CD4-positive, alpha-beta T cell (primary cell): ENCODE data around the gene KRT74. TPM values are rescaled to one million over a fixed set of nuclear protein-coding genes. Genes with fewer than 3 reads are reported as not detected.

Experiments used
- ATAC-seq: fragments of 200-7000 bp; cut with Tn5 transposase; one replicate; pipeline ENCODE4 v1.10.0; 2022; ENCODE audit warnings: mild to moderate bottlenecking; ENCODE audit not compliant: poor library complexity
- CTCF ChIA-PET: fragments of 350-600 bp; sonication (Branson Sonifier 250); formaldehyde crosslinking; loops from one replicate; lab custom pipeline; 2021; ENCODE audit warnings: antibody characterized with exemption, inconsistent platforms; lab: Charles Lee
- POLR2A ChIA-PET: fragments of 350-600 bp; sonication (Branson Sonifier 250); formaldehyde crosslinking; loops from one replicate; lab custom pipeline; 2021; ENCODE audit warnings: antibody characterized with exemption, inconsistent platforms; lab: Charles Lee
- DNase-seq, 14 experiments: peaks; one replicate each; pipeline ENCODE4 v3.0.0-alpha.2; 2013 to 2020; ENCODE audit warnings: mixed read lengths in 2 of 14
- H3K27ac ChIP-seq, 2 donors: one replicate each; pipeline versions ENCODE4 v1.5.1 to v1.7.0; 2013; ENCODE audit warnings: low read length in 2 of 2, low read depth in 1 of 2, mild to moderate bottlenecking in 1 of 2
- H3K27me3 ChIP-seq, 2 experiments: 1 replicate in 1 of 2; 2 replicates in 1 of 2; pipeline versions ENCODE4 v1.6.1 to v1.7.0; 2013; ENCODE audit warnings: low read length in 2 of 2, control low read depth in 1 of 2, mild to moderate bottlenecking in 1 of 2, moderate library complexity in 1 of 2; ENCODE audit not compliant: insufficient read depth in 2 of 2, control insufficient read depth in 1 of 2
- H3K36me3 ChIP-seq: one replicate; pipeline ENCODE4 v1.6.1; 2013; ENCODE audit warnings: low read length, control low read depth; ENCODE audit not compliant: insufficient read depth
- H3K4me1 ChIP-seq: one replicate; pipeline ENCODE4 v1.6.1; 2013; ENCODE audit warnings: low read length, control low read depth; ENCODE audit not compliant: insufficient read depth
- H3K4me3 ChIP-seq: one replicate; pipeline ENCODE4 v1.5.1; 2013; ENCODE audit warnings: mild to moderate bottlenecking, low read length, moderate library complexity
- H3K9me3 ChIP-seq, 2 experiments: 1 replicate in 1 of 2; 2 replicates in 1 of 2; pipeline versions ENCODE4 v1.6.1 to v1.7.0; 2013; ENCODE audit warnings: low read length in 2 of 2, mild to moderate bottlenecking in 2 of 2, control low read depth in 1 of 2, moderate library complexity in 1 of 2; ENCODE audit not compliant: control insufficient read depth in 1 of 2, insufficient read depth in 1 of 2
- H3K27ac Mint-ChIP-seq: one replicate; pipeline ENCODE4 v1.8.0; 2020; ENCODE audit warnings: mixed read lengths
- H3K27me3 Mint-ChIP-seq: one replicate; pipeline ENCODE4 v1.8.0; 2021; ENCODE audit warnings: mixed read lengths
- H3K36me3 Mint-ChIP-seq: one replicate; pipeline ENCODE4 v1.8.0; 2021; ENCODE audit warnings: low read depth, mixed read lengths
- H3K4me1 Mint-ChIP-seq: one replicate; pipeline ENCODE4 v1.8.0; 2021; ENCODE audit warnings: low read depth, mixed read lengths
- H3K4me3 Mint-ChIP-seq: one replicate; pipeline ENCODE4 v1.8.0; 2020; ENCODE audit warnings: mild to moderate bottlenecking, mixed read lengths
- H3K9me3 Mint-ChIP-seq: one replicate; pipeline ENCODE4 v1.8.0; 2020; ENCODE audit warnings: mixed read lengths
- CTCF ChIP-seq: fragments of 200-600 bp; IDR thresholded peaks from one replicate; pipeline ENCODE4 v1.8.0; 2022; ENCODE audit warnings: antibody characterized with exemption, mild to moderate bottlenecking
- intact Hi-C, 2 experiments: fragments of 100-400 bp; cut with DNase I in 1 of 2; cut with micrococcal nuclease in 1 of 2; formaldehyde crosslinking; loops; one replicate each; pipeline versions ENCODE4 v1.15.1 to v1.9.0; 2023 to 2025; cut with DNase I, micrococcal nuclease
- total RNA-seq, 174 experiments: library from RNA in 2 of 174; stranded (reverse) in 2 of 174; gene quantifications; one replicate each; pipeline ENCODE4 v1.2.3 and lab custom pipeline; 2021 to 2026

KRT74 gene
- total RNA-seq, 2 experiments from 2014 or later, result 0.30 to 0.34 TPM

DNA sequence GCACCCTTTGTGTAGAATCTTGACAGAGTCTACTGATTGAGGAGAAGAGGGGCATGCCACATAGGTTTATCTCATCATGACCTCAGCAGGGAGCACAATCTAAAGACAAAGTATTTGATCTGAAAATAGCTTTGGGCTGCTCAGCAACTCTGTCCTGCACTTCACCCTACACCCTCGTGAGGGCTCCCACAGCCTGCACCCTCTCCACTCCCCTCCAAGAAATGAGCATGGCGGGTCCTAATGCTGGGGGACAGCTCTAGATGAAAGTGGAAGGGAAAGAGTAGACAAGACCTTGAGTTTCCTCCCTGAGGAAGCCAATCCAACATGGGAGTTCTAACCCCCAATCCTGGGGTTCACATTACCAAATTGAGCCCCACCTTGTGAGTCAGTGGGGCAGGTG is 42.7 kb downstream of the KRT74 start:
- intact Hi-C loops, result no loop called here
- Mint-ChIP-seq H3K4me1 (no peaks in the 10 kb centered on the region), H3K4me3 (no peak overlapping the region), H3K36me3 (no peaks in the 10 kb centered on the region), H3K27ac (no peak overlapping the region), H3K9me3 (no peaks in the 10 kb centered on the region), H3K27me3 (no peaks in the 10 kb centered on the region)
- TF ChIP-seq CTCF, result no peak
- no peak for DNase-seq
- Histone ChIP-seq H3K36me3 (no peaks in the 10 kb centered on the region), H3K4me1 (peaks cover 2% of the 10 kb centered on the region), H3K27me3 (no peaks in the 10 kb centered on the region), H3K4me3 (no peak overlapping the region), H3K27ac (no peak overlapping the region), H3K9me3 (no peaks in the 10 kb centered on the region)
- no peak for ATAC-seq
- CTCF ChIA-PET, result no interaction called here
- POLR2A ChIA-PET, result interaction anchor here (1.2 kb wide), 1 partner anchor 10 kb away, joined by 3 read pairs; no protein-coding TSS in a partner anchor

DNA sequence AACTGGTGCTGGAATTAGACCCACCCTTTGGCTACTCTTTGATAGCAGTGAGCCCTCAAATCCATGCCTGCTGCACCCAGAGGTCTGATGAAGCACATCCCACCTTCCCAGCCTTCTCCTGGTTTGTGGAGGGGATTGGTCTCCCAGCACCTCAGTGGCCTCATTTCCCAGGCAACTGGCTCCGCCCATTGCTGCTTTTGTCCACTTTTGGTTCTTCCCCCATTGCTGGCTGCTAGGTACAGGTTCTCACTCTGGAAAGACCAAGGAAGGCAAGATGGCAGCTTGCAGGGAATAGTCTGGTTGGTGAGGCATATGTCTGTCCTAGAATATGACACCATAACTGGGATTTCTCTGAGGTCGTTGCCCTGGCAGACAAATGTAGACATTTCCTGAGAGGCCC is 43.3 kb downstream of the KRT74 start:
- no peaks in the 10 kb centered on the region for H3K27me3 Mint-ChIP-seq
- Histone ChIP-seq H3K4me1 (peaks cover 2% of the 10 kb centered on the region), H3K36me3 (no peaks in the 10 kb centered on the region), H3K4me3 (no peak overlapping the region), H3K9me3 (no peaks in the 10 kb centered on the region), H3K27ac (no peak overlapping the region), H3K27me3 (no peaks in the 10 kb centered on the region)
- TF ChIP-seq CTCF, result no peak
- DNase-seq (peak in 1 of 14 experiments; percentile 5), ATAC-seq (no peak)
- H3K4me3 Mint-ChIP-seq, result no peak overlapping the region
- H3K4me1 Mint-ChIP-seq, result no peaks in the 10 kb centered on the region
- H3K27ac Mint-ChIP-seq, result no peak overlapping the region
- intact Hi-C loops, result no loop called here
- H3K9me3 Mint-ChIP-seq, result no peaks in the 10 kb centered on the region
- CTCF ChIA-PET, result no interaction called here
- H3K36me3 Mint-ChIP-seq, result no peaks in the 10 kb centered on the region
- POLR2A ChIA-PET, result interaction anchor here (1.2 kb wide), 1 partner anchor 9 kb away, joined by 3 read pairs; no protein-coding TSS in a partner anchor

DNA sequence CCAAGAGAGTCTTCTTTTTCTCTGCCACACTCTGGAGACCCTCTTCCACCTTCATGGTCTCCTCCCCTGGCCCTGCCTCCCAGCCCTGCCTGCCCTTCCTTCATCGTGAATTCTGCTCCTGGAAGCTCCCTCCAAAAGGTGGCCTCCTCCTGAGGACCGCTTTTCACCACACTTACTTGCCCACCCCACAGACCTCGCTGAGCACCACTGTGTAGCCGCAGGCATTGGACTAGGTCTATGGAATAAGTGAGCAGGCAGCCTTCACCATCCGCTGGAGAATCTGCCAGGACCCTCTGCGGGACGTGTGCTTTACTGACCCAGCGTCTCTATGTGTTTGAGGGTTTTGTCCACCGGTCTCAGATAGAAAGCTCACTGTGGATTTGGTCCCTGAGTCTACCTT is 43.8 kb downstream of the KRT74 start:
- Mint-ChIP-seq H3K9me3 (no peaks in the 10 kb centered on the region), H3K4me1 (no peaks in the 10 kb centered on the region), H3K36me3 (no peaks in the 10 kb centered on the region), H3K27ac (no peak overlapping the region), H3K4me3 (no peak overlapping the region), H3K27me3 (no peaks in the 10 kb centered on the region)
- Histone ChIP-seq H3K27me3 (no peaks in the 10 kb centered on the region), H3K27ac (no peak overlapping the region), H3K9me3 (no peaks in the 10 kb centered on the region), H3K4me3 (no peak overlapping the region), H3K36me3 (no peaks in the 10 kb centered on the region), H3K4me1 (peaks cover 2% of the 10 kb centered on the region)
- ATAC-seq (no peak), DNase-seq (peak in 1 of 14 experiments; percentile 7)
- ChIA-PET CTCF (no interaction called here), POLR2A (no interaction called here)
- TF ChIP-seq CTCF, result no peak
- intact Hi-C loops, result no loop called here
